HG03571 (cell line): Measurements from ENCODE around the gene KLHL40.

Experiments
- ATAC-seq: cut with Tn5 transposase; IDR thresholded peaks from one replicate; pipeline ENCODE4 v1.9.1; 2021; ENCODE audit not compliant: unreplicated experiment

The KLHL40 gene

GRCh38 chr3:42688487-42689420, 3.4 kb downstream of the KLHL40 start:
- no peak for ATAC-seq

- ATAC-seq: no peak
Observed at GRCh38 chr3:42689421-42690014, 4.2 kb downstream of the KLHL40 start.

- no peak for ATAC-seq
Observed at GRCh38 chr3:42690191-42690590, 4.9 kb downstream of the KLHL40 start.

GRCh38 chr3:42690766-42691680, 5.7 kb downstream of the KLHL40 start:
- ATAC-seq: no peak

GRCh38 chr3:42691816-42692666, 6.7 kb downstream of the KLHL40 start:
- no peak for ATAC-seq

- no peak for ATAC-seq
Observed at GRCh38 chr3:42692667-42693529, 7.6 kb downstream of the KLHL40 start.

- ATAC-seq: no peak
Observed at GRCh38 chr3:42693530-42693930, 8.2 kb downstream of the KLHL40 start.

GRCh38 chr3:42694366-42694765, 9.0 kb downstream of the KLHL40 start:
- no peak for ATAC-seq

GRCh38 chr3:42696356-42697288, 11.3 kb downstream of the KLHL40 start:
- ATAC-seq: no peak

- no peak for ATAC-seq
Observed at GRCh38 chr3:42697289-42698051, 12.1 kb downstream of the KLHL40 start.

GRCh38 chr3:42698216-42698910, 13.0 kb downstream of the KLHL40 start:
- no peak for ATAC-seq

GRCh38 chr3:42698911-42699230, 13.5 kb downstream of the KLHL40 start:
- ATAC-seq: no peak

GRCh38 chr3:42699511-42699971, 14.2 kb downstream of the KLHL40 start:
- no peak for ATAC-seq

- no peak for ATAC-seq
Observed at GRCh38 chr3:42700366-42701288, 15.3 kb downstream of the KLHL40 start.

GRCh38 chr3:42701371-42702065, 16.2 kb downstream of the KLHL40 start:
- no peak for ATAC-seq
